CD4-positive, alpha-beta memory T cell (primary cell): ENCODE results near the gene NPY2R. TPM values are rescaled to one million over a fixed set of nuclear protein-coding genes. Genes with fewer than 3 reads are reported as not detected.
A peak's percentile ranks its signal among the peaks of the same experiment; 100 is the strongest.

ENCODE experiments used
- CTCF ChIA-PET: fragments of 350-600 bp; sonication (Branson Sonifier 250); formaldehyde crosslinking; loops from one replicate; lab custom pipeline; 2021; ENCODE audit warnings: inconsistent platforms; ENCODE audit not compliant: partially characterized antibody; lab: Charles Lee
- POLR2A ChIA-PET: fragments of 350-600 bp; sonication (Branson Sonifier 250); formaldehyde crosslinking; loops from one replicate; lab custom pipeline; 2021; ENCODE audit not compliant: partially characterized antibody; lab: Charles Lee
- DNase-seq, 5 donors: peaks; one replicate each; pipeline versions ENCODE4 v3.0.0 to v3.0.0-alpha.2; 2020 to 2022; ENCODE audit warnings: mixed read lengths in 1 of 5
- H3K27ac ChIP-seq: one replicate; pipeline ENCODE4 v1.7.0; 2013; ENCODE audit warnings: low read depth, low read length
- H3K27me3 ChIP-seq: 2 replicates; pipeline ENCODE4 v1.7.0; 2013; ENCODE audit warnings: mild to moderate bottlenecking, low read length, moderate library complexity; ENCODE audit not compliant: insufficient read depth
- H3K36me3 ChIP-seq: 2 replicates; pipeline ENCODE4 v1.7.0; 2013; ENCODE audit warnings: mild to moderate bottlenecking, low read length, moderate library complexity; ENCODE audit not compliant: insufficient read depth
- H3K4me1 ChIP-seq: 2 replicates; pipeline ENCODE4 v1.7.0; 2013; ENCODE audit warnings: mild to moderate bottlenecking, low read length, moderate library complexity; ENCODE audit not compliant: insufficient read depth
- H3K4me3 ChIP-seq, 2 donors: one replicate each; pipeline ENCODE4 v1.7.0; 2013; ENCODE audit warnings: low read length in 2 of 2, mild to moderate bottlenecking in 1 of 2
- H3K9me3 ChIP-seq, 2 donors: one replicate each; pipeline ENCODE4 v1.7.0; 2013; ENCODE audit warnings: low read length in 2 of 2, control low read depth in 1 of 2; ENCODE audit not compliant: control insufficient read depth in 1 of 2
- H3K27ac Mint-ChIP-seq, 7 donors: one replicate each; pipeline ENCODE4 v1.8.0; 2020 to 2021; ENCODE audit warnings: mixed read lengths in 7 of 7, mild to moderate bottlenecking in 6 of 7, inconsistent platforms in 3 of 7, moderate library complexity in 3 of 7
- H3K27me3 Mint-ChIP-seq, 2 donors: one replicate each; pipeline ENCODE4 v1.8.0; 2020 to 2021; ENCODE audit warnings: mixed read lengths in 2 of 2
- H3K36me3 Mint-ChIP-seq, 2 donors: one replicate each; pipeline ENCODE4 v1.8.0; 2020 to 2021; ENCODE audit warnings: mixed read lengths in 2 of 2, inconsistent platforms in 1 of 2, mild to moderate bottlenecking in 1 of 2
- H3K4me1 Mint-ChIP-seq, 4 donors: one replicate each; pipeline ENCODE4 v1.8.0; 2020 to 2021; ENCODE audit warnings: mixed read lengths in 4 of 4, mild to moderate bottlenecking in 1 of 4
- H3K4me3 Mint-ChIP-seq, 8 donors: one replicate each; pipeline ENCODE4 v1.8.0; 2020 to 2021; ENCODE audit warnings: mixed read lengths in 8 of 8, mild to moderate bottlenecking in 7 of 8, moderate library complexity in 6 of 8, inconsistent platforms in 3 of 8
- H3K9me3 Mint-ChIP-seq, 8 donors: one replicate each; pipeline ENCODE4 v1.8.0; 2020 to 2021; ENCODE audit warnings: mixed read lengths in 8 of 8, mild to moderate bottlenecking in 5 of 8, inconsistent platforms in 3 of 8, moderate library complexity in 1 of 8
- intact Hi-C: fragments of 100-400 bp; cut with micrococcal nuclease; formaldehyde crosslinking; loops from one replicate; pipeline ENCODE4 v1.15.1; 2023
- polyA plus RNA-seq, 2 donors: library from polyadenylated mRNA; unstranded; fragments of 300-500 nt; fragmentation: Illumina TruSeq; gene quantifications; one replicate each; pipeline ENCODE4 v1.2.3, GENCODE V29; 2021
- total RNA-seq, 2 experiments: library from RNA; stranded (reverse); gene quantifications; one replicate each; pipeline ENCODE4 v1.2.3, GENCODE V29; 2021

NPY2R gene, protein sequence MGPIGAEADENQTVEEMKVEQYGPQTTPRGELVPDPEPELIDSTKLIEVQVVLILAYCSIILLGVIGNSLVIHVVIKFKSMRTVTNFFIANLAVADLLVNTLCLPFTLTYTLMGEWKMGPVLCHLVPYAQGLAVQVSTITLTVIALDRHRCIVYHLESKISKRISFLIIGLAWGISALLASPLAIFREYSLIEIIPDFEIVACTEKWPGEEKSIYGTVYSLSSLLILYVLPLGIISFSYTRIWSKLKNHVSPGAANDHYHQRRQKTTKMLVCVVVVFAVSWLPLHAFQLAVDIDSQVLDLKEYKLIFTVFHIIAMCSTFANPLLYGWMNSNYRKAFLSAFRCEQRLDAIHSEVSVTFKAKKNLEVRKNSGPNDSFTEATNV
- not detected for total RNA-seq
- polyA plus RNA-seq: not detected

- H3K27ac Mint-ChIP-seq: no peak within 1 kb of the TSS
- Histone ChIP-seq H3K36me3 (no peaks in the 10 kb centered on the region), H3K4me1 (no peaks in the 10 kb centered on the region), H3K4me3 (no peak within 1 kb of the TSS), H3K27me3 (no peaks in the 10 kb centered on the region), H3K27ac (no peak within 1 kb of the TSS), H3K9me3 (no peaks in the 10 kb centered on the region)
- peaks cover 0 to 5% (median 0%) of the 10 kb centered on the region in 8 donors for H3K9me3 Mint-ChIP-seq
- intact Hi-C loops: no loop called here
- peak in 1 of 5 donors; percentile 28 for DNase-seq
- H3K27me3 Mint-ChIP-seq: peaks cover 17 to 18% of the 10 kb centered on the region in 2 donors
- peaks cover 0 to 2% (median under 1%) of the 10 kb centered on the region in 4 donors for H3K4me1 Mint-ChIP-seq
- ChIA-PET POLR2A (no interaction called here), CTCF (no interaction called here)
- H3K36me3 Mint-ChIP-seq: no peaks in the 10 kb centered on the region
- H3K4me3 Mint-ChIP-seq: no peak within 1 kb of the TSS
Observed at GRCh38 chr4:155208258-155209054, at the start of gene NPY2R. TSS of gene NPY2R (plus strand) at chr4:155208636. CDS start at chr4:155213940, 5,304 bp downstream.

- intact Hi-C loops: no loop called here
- Mint-ChIP-seq H3K36me3 (no peaks in the 10 kb centered on the region), H3K27ac (no peak overlapping the region), H3K27me3 (no peaks in the 10 kb centered on the region), H3K4me1 (no peaks in the 10 kb centered on the region), H3K4me3 (no peak overlapping the region), H3K9me3 (peaks cover 0 to 2% (median 0%) of the 10 kb centered on the region in 8 donors)
- H3K4me3 ChIP-seq: no peak overlapping the region
- H3K27ac ChIP-seq: no peak overlapping the region
- CTCF ChIA-PET: no interaction called here
- no peaks in the 10 kb centered on the region for H3K4me1 ChIP-seq
- H3K27me3 ChIP-seq: no peaks in the 10 kb centered on the region
- DNase-seq: no peak
- no peaks in the 10 kb centered on the region for H3K9me3 ChIP-seq
- H3K36me3 ChIP-seq: no peaks in the 10 kb centered on the region
- POLR2A ChIA-PET: no interaction called here
Observed at GRCh38 chr4:155161357-155161756, 47.1 kb upstream of the NPY2R start.

- H3K27ac Mint-ChIP-seq: no peak overlapping the region
- H3K4me3 Mint-ChIP-seq: no peak overlapping the region
- Histone ChIP-seq H3K4me1 (no peaks in the 10 kb centered on the region), H3K36me3 (no peaks in the 10 kb centered on the region), H3K4me3 (no peak overlapping the region), H3K27me3 (no peaks in the 10 kb centered on the region), H3K9me3 (no peaks in the 10 kb centered on the region), H3K27ac (no peak overlapping the region)
- CTCF ChIA-PET: no interaction called here
- POLR2A ChIA-PET: no interaction called here
- DNase-seq: no peak
- H3K4me1 Mint-ChIP-seq: no peaks in the 10 kb centered on the region
- H3K9me3 Mint-ChIP-seq: peaks cover 0 to 4% (median 0%) of the 10 kb centered on the region in 8 donors
- intact Hi-C loops: no loop called here
- no peaks in the 10 kb centered on the region for H3K27me3 Mint-ChIP-seq
- H3K36me3 Mint-ChIP-seq: no peaks in the 10 kb centered on the region
Observed at GRCh38 chr4:155164718-155165117, 43.7 kb upstream of the NPY2R start.

GRCh38 chr4:155170569-155170968, 37.9 kb upstream of the NPY2R start:
- no peaks in the 10 kb centered on the region for H3K4me1 ChIP-seq
- no peak overlapping the region for H3K4me3 ChIP-seq
- no peaks in the 10 kb centered on the region for H3K4me1 Mint-ChIP-seq
- H3K27ac ChIP-seq: no peak overlapping the region
- no peak for DNase-seq
- intact Hi-C loops: no loop called here
- no peaks in the 10 kb centered on the region for H3K36me3 Mint-ChIP-seq
- no peaks in the 10 kb centered on the region for H3K27me3 ChIP-seq
- H3K9me3 Mint-ChIP-seq: peaks cover 0 to 2% (median 0%) of the 10 kb centered on the region in 8 donors
- ChIA-PET CTCF (no interaction called here), POLR2A (no interaction called here)
- H3K9me3 ChIP-seq: no peaks in the 10 kb centered on the region
- H3K4me3 Mint-ChIP-seq: no peak overlapping the region
- no peak overlapping the region for H3K27ac Mint-ChIP-seq
- no peaks in the 10 kb centered on the region for H3K27me3 Mint-ChIP-seq
- H3K36me3 ChIP-seq: no peaks in the 10 kb centered on the region

- H3K9me3 Mint-ChIP-seq: peaks cover 0 to 2% (median 0%) of the 10 kb centered on the region in 8 donors
- no peak for DNase-seq
- no peak overlapping the region for H3K27ac ChIP-seq
- CTCF ChIA-PET: no interaction called here
- H3K4me3 ChIP-seq: no peak overlapping the region
- H3K27me3 Mint-ChIP-seq: no peaks in the 10 kb centered on the region
- no peak overlapping the region for H3K27ac Mint-ChIP-seq
- H3K4me3 Mint-ChIP-seq: no peak overlapping the region
- H3K36me3 Mint-ChIP-seq: no peaks in the 10 kb centered on the region
- no peaks in the 10 kb centered on the region for H3K4me1 Mint-ChIP-seq
- intact Hi-C loops: no loop called here
- no peaks in the 10 kb centered on the region for H3K27me3 ChIP-seq
- no peaks in the 10 kb centered on the region for H3K4me1 ChIP-seq
- POLR2A ChIA-PET: no interaction called here
- H3K9me3 ChIP-seq: no peaks in the 10 kb centered on the region
- no peaks in the 10 kb centered on the region for H3K36me3 ChIP-seq
Observed at GRCh38 chr4:155173371-155173770, 35.1 kb upstream of the NPY2R start.

DNA sequence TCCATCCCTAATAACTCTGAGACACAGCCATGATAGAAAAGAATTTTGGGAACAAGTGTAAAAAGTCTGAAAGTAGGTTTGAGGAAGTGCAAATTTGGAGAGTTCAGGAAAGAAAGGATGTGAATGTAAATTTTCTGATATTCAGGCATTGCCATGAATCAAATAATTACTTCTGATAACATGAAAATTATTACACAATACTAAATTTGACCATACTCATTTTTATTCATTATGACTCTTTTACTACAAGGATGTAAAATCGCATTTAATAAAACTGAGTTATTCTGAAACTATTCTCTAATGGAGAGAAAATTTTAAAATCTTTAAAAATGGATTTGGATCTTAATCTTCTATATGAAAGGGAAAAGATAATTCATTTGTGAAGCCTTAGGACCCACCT, 33.8 kb upstream of the NPY2R start:
- intact Hi-C loops: no loop called here
- peaks cover 0 to 7% (median 0%) of the 10 kb centered on the region in 8 donors for H3K9me3 Mint-ChIP-seq
- no peak overlapping the region for H3K27ac Mint-ChIP-seq
- H3K4me1 Mint-ChIP-seq: no peaks in the 10 kb centered on the region
- Histone ChIP-seq H3K4me3 (no peak overlapping the region), H3K9me3 (no peaks in the 10 kb centered on the region), H3K4me1 (no peaks in the 10 kb centered on the region), H3K36me3 (no peaks in the 10 kb centered on the region), H3K27me3 (no peaks in the 10 kb centered on the region), H3K27ac (no peak overlapping the region)
- no peak overlapping the region for H3K4me3 Mint-ChIP-seq
- H3K36me3 Mint-ChIP-seq: no peaks in the 10 kb centered on the region
- DNase-seq: no peak
- CTCF ChIA-PET: no interaction called here
- POLR2A ChIA-PET: no interaction called here
- H3K27me3 Mint-ChIP-seq: no peaks in the 10 kb centered on the region

GRCh38 chr4:155179216-155179615, 29.2 kb upstream of the NPY2R start:
- H3K36me3 ChIP-seq: no peaks in the 10 kb centered on the region
- CTCF ChIA-PET: no interaction called here
- peaks cover 0 to 7% (median 0%) of the 10 kb centered on the region in 8 donors for H3K9me3 Mint-ChIP-seq
- H3K27me3 Mint-ChIP-seq: no peaks in the 10 kb centered on the region
- H3K4me3 ChIP-seq: no peak overlapping the region
- H3K4me1 ChIP-seq: no peaks in the 10 kb centered on the region
- H3K27me3 ChIP-seq: no peaks in the 10 kb centered on the region
- H3K9me3 ChIP-seq: no peaks in the 10 kb centered on the region
- no peak for DNase-seq
- POLR2A ChIA-PET: no interaction called here
- no peak overlapping the region for H3K27ac Mint-ChIP-seq
- H3K4me3 Mint-ChIP-seq: no peak overlapping the region
- no peak overlapping the region for H3K27ac ChIP-seq
- no peaks in the 10 kb centered on the region for H3K36me3 Mint-ChIP-seq
- intact Hi-C loops: no loop called here
- H3K4me1 Mint-ChIP-seq: no peaks in the 10 kb centered on the region
